ENCODE data around the gene BICDL2.

DNA sequence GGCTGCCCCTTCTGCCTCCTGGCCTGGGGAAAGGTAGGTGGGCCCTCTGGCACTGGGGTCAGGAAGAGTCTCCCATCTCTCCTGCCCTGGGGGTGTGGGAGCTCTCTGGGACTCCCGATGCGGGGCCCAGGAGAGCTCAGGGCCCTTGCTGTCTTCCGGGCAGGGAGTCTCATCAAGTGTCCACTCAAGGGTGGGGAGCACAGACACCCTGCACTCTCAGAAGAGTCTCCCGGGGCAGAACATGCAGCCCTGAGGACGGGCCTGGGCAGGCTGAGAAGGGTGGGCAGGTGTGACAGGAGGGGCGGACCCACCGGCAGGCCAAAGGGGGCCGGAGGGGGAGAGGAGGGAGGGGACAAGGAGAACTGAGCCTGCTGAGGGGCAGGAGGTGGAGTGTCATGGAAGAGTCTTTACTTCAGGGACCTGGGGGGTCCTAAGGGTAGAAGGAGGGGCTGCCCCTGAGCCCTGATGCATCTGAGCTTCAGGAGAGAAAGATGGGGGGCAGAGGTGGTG lies 48.1 kb downstream of the BICDL2 start:
- no peak for TF ChIP-seq POLR2A (IDR thresholded peaks at IDR 0.05)
- TF ChIP-seq, protein P1, sequence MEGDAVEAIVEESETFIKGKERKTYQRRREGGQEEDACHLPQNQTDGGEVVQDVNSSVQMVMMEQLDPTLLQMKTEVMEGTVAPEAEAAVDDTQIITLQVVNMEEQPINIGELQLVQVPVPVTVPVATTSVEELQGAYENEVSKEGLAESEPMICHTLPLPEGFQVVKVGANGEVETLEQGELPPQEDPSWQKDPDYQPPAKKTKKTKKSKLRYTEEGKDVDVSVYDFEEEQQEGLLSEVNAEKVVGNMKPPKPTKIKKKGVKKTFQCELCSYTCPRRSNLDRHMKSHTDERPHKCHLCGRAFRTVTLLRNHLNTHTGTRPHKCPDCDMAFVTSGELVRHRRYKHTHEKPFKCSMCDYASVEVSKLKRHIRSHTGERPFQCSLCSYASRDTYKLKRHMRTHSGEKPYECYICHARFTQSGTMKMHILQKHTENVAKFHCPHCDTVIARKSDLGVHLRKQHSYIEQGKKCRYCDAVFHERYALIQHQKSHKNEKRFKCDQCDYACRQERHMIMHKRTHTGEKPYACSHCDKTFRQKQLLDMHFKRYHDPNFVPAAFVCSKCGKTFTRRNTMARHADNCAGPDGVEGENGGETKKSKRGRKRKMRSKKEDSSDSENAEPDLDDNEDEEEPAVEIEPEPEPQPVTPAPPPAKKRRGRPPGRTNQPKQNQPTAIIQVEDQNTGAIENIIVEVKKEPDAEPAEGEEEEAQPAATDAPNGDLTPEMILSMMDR (IDR thresholded peaks at IDR 0.05) = no peak
- no peak for TF ChIP-seq POLR2AphosphoS5 (IDR thresholded peaks at IDR 0.05)
- TF ChIP-seq EP300 (IDR thresholded peaks at IDR 0.05) = no peak
